Stimulated activated CD8-positive, alpha-beta memory T cell treated with anti-CD3 and anti-CD28 coated beads, Interleukin-15, amount 100 ng/mL, for 24 hours (primary cell): ENCODE results near the gene RHOD.

ENCODE experiments used
- DNase-seq: peaks from one replicate; pipeline ENCODE4 v3.0.0-alpha.2; 2020; ENCODE audit warnings: low read depth

Gene RHOD

GRCh38 chr11:67032830-67033551 lies 23.7 kb upstream of the RHOD start:
- no peak for DNase-seq

- no peak for DNase-seq
Observed at GRCh38 chr11:67033661-67034166, 22.9 kb upstream of the RHOD start.

- no peak for DNase-seq
Observed at GRCh38 chr11:67034350-67034749, 22.3 kb upstream of the RHOD start.

- no peak for DNase-seq
Observed at GRCh38 chr11:67040147-67040546, 16.5 kb upstream of the RHOD start.

GRCh38 chr11:67041602-67042001 lies 15.0 kb upstream of the RHOD start:
- DNase-seq = no peak

GRCh38 chr11:67043572-67044349 lies 12.9 kb upstream of the RHOD start:
- DNase-seq = no peak

GRCh38 chr11:67044496-67044895 lies 12.2 kb upstream of the RHOD start:
- DNase-seq = no peak

- DNase-seq = no peak
Observed at GRCh38 chr11:67045314-67045713, 11.3 kb upstream of the RHOD start.

- no peak for DNase-seq
Observed at GRCh38 chr11:67048515-67049130, 8.0 kb upstream of the RHOD start.

GRCh38 chr11:67050139-67050538 lies 6.5 kb upstream of the RHOD start:
- no peak for DNase-seq

GRCh38 chr11:67051180-67051893 lies 5.3 kb upstream of the RHOD start:
- no peak for DNase-seq

- DNase-seq = no peak
Observed at GRCh38 chr11:67051945-67052488, 4.6 kb upstream of the RHOD start.

GRCh38 chr11:67052891-67053290 lies 3.8 kb upstream of the RHOD start:
- no peak for DNase-seq

GRCh38 chr11:67053896-67054329 lies 2.7 kb upstream of the RHOD start:
- DNase-seq = no peak

- DNase-seq = no peak
Observed at GRCh38 chr11:67054346-67054835, 2.3 kb upstream of the RHOD start.

GRCh38 chr11:67054836-67055523 lies 1.7 kb upstream of the RHOD start:
- no peak for DNase-seq

GRCh38 chr11:67055812-67056211 lies 835 bp upstream of the RHOD start:
- DNase-seq = no peak

GRCh38 chr11:67057205-67057672 lies 592 bp downstream of the RHOD start:
- DNase-seq = no peak

GRCh38 chr11:67058506-67058905 lies 1.9 kb downstream of the RHOD start:
- no peak for DNase-seq

- DNase-seq = no peak
Observed at GRCh38 chr11:67059671-67060070, 3.0 kb downstream of the RHOD start.

GRCh38 chr11:67060111-67060522 lies 3.5 kb downstream of the RHOD start:
- DNase-seq = no peak
